ENCODE measurements around the gene TBC1D5.
A peak's percentile ranks its signal among the peaks of the same experiment; 100 is the strongest.
"Not testable (repeated sequence)": the region's sequence is repeated elsewhere in the genome, so short reads cannot be mapped to it uniquely, and the experiment has no call there.

TBC1D5 gene

DNA sequence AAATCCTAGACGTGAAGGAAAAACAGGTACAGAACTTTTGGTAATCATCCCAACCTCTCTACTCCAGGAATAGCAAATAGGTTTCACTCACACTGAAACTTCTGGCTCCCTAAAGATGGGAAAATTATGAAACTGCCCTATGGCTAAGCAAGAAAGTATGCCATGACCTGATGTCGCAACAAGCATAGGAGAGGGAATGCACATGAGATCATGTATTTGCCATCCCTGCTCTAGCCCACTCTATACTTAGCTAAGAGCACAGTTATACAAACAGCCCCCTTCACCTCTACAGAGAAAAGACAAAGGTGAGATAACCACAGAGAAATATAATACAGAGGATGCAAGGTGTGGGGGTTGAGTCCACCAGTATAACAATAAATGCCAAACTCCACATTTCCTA lies 102.7 kb downstream of the TBC1D5 start (continued):
- TF ChIP-seq, protein P1, sequence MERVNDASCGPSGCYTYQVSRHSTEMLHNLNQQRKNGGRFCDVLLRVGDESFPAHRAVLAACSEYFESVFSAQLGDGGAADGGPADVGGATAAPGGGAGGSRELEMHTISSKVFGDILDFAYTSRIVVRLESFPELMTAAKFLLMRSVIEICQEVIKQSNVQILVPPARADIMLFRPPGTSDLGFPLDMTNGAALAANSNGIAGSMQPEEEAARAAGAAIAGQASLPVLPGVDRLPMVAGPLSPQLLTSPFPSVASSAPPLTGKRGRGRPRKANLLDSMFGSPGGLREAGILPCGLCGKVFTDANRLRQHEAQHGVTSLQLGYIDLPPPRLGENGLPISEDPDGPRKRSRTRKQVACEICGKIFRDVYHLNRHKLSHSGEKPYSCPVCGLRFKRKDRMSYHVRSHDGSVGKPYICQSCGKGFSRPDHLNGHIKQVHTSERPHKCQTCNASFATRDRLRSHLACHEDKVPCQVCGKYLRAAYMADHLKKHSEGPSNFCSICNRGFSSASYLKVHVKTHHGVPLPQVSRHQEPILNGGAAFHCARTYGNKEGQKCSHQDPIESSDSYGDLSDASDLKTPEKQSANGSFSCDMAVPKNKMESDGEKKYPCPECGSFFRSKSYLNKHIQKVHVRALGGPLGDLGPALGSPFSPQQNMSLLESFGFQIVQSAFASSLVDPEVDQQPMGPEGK (CRISPR knock-in tag; IDR thresholded peaks at IDR 0.05; ENCODE audit: borderline replicate concordance), result no peak
- no peak for TF ChIP-seq OSR1 (CRISPR knock-in tag; IDR thresholded peaks at IDR 0.05)
- no peak for TF ChIP-seq BACH2 (CRISPR knock-in tag; IDR thresholded peaks at IDR 0.05; ENCODE audit: borderline replicate concordance)
- no peak for TF ChIP-seq CSRNP3 (CRISPR knock-in tag; IDR thresholded peaks at IDR 0.05)
- TF ChIP-seq ZNF565 (CRISPR knock-in tag; conservative IDR thresholded peaks at IDR 0.05; ENCODE audit: low read depth), result no peak

GRCh38 chr3:17639257-17639656 lies 103.2 kb downstream of the TBC1D5 start:
- TF ChIP-seq OSR1 (CRISPR knock-in tag; IDR thresholded peaks at IDR 0.05) (0 out of 2 replicates have a peak, but pooled peaks have one; percentile 20), CSRNP3 (CRISPR knock-in tag; IDR thresholded peaks at IDR 0.05) (no peak)
- ATAC-seq, result peak; percentile 54

DNA sequence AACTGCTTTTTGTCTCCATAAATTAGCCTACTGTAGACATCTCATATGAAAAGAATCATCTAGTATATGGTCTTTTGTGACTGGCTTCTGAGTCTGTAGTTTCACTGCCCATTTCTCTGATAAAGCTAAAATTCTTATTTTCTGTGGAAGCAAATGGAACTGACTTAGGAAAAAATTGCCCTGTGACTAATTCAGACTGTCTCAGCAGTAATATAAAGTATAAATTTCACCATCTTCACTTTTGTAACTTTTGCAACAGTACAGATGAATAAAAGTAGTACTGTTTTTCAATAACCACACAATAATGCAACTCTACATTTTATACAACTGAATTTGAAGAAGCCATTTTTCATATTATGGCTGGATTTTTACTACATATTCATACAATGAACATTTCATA lies 104.1 kb downstream of the TBC1D5 start:
- TF ChIP-seq, protein P1 (CRISPR knock-in tag; IDR thresholded peaks at IDR 0.05; ENCODE audit: borderline replicate concordance), result no peak
- TF ChIP-seq ZNF8 (CRISPR knock-in tag; IDR thresholded peaks at IDR 0.05), result no peak
- TF ChIP-seq RARB (CRISPR knock-in tag; IDR thresholded peaks at IDR 0.05), result no peak
- TF ChIP-seq, protein P2, sequence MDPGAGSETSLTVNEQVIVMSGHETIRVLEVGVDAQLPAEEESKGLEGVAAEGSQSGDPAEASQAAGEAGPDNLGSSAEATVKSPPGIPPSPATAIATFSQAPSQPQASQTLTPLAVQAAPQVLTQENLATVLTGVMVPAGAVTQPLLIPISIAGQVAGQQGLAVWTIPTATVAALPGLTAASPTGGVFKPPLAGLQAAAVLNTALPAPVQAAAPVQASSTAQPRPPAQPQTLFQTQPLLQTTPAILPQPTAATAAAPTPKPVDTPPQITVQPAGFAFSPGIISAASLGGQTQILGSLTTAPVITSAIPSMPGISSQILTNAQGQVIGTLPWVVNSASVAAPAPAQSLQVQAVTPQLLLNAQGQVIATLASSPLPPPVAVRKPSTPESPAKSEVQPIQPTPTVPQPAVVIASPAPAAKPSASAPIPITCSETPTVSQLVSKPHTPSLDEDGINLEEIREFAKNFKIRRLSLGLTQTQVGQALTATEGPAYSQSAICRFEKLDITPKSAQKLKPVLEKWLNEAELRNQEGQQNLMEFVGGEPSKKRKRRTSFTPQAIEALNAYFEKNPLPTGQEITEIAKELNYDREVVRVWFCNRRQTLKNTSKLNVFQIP (CRISPR knock-in tag; IDR thresholded peaks at IDR 0.05; ENCODE audit: borderline replicate concordance, low read depth), result no peak
- no peak for TF ChIP-seq ZNF565 (CRISPR knock-in tag; conservative IDR thresholded peaks at IDR 0.05; ENCODE audit: low read depth)
- TF ChIP-seq CREB5 (CRISPR knock-in tag; IDR thresholded peaks at IDR 0.05; ENCODE audit: low read depth), result no peak
- no peak for TF ChIP-seq PPARA (CRISPR knock-in tag; IDR thresholded peaks at IDR 0.05; ENCODE audit: borderline replicate concordance)
- no peak for TF ChIP-seq ZFP30 (CRISPR knock-in tag; IDR thresholded peaks at IDR 0.05)
- TF ChIP-seq ZFP3 (CRISPR knock-in tag; IDR thresholded peaks at IDR 0.05), result no peak
- TF ChIP-seq GLIS3 (CRISPR knock-in tag; IDR thresholded peaks at IDR 0.05), result no peak
- TF ChIP-seq OSR1 (CRISPR knock-in tag; IDR thresholded peaks at IDR 0.05), result no peak
- TF ChIP-seq TSHZ2 (CRISPR knock-in tag; IDR thresholded peaks at IDR 0.05), result no peak
- no peak for TF ChIP-seq ZC3H10 (CRISPR knock-in tag; IDR thresholded peaks at IDR 0.05)
- TF ChIP-seq ISL1 (CRISPR knock-in tag; IDR thresholded peaks at IDR 0.05), result no peak

DNA sequence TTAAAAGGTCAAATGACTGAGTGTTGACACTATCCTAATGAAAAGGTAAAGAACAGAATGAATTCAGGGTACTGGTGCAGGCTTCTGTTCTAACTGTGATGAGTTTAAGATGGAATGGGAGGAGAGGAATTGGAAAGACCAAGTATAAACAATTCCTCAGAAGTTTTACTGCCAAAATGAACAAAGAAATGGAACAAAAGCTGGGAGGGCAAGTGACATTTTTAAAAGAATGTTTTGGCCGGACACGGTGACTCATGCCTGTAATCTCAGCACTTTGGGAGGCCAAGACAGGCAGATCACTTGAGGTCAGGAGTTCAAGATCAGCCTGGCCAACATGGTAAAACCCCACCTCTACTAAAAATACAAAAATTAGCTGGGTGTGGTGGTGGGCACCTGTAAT lies 106.8 kb downstream of the TBC1D5 start:
- ATAC-seq, result not testable (repeated sequence)

More for the DNA sequence above, 104.1 kb downstream of the TBC1D5 start:
- ATAC-seq, result no peak

Data from SK-N-SH treated with all-trans-retinoic acid at 6 μM for 48 hours (cell line).